Heart left ventricle (tissue), 16 donors: ENCODE data around the gene GALNT5. TPM values are rescaled to one million over a fixed set of nuclear protein-coding genes. Genes with fewer than 3 reads are reported as not detected.

Experiments used
- ATAC-seq, 4 donors: fragments of 200-7000 bp; cut with Tn5 transposase; one replicate each; pipeline ENCODE4 v1.9.1; 2020 to 2022; ENCODE audit warnings: moderate library complexity in 4 of 4, mild to moderate bottlenecking in 3 of 4, moderate number of reproducible peaks in 1 of 4
- DNase-seq, 5 donors: peaks; one replicate each; pipeline ENCODE4 v3.0.0-alpha.2; 2020
- H3K27ac ChIP-seq, 12 donors: fragments of 200-600 bp; sonication (generic) in 4 of 12; one replicate each; pipeline versions ENCODE4 v1.5.0 to v1.8.0; 2016 to 2022; ENCODE audit warnings: mild to moderate bottlenecking in 2 of 12
- H3K27me3 ChIP-seq, 9 donors: fragments of 200-600 bp; sonication (generic) in 2 of 9; one replicate each; pipeline versions ENCODE4 v1.5.1 to v1.8.0; 2016 to 2022; ENCODE audit warnings: mild to moderate bottlenecking in 3 of 9
- H3K36me3 ChIP-seq, 9 donors: fragments of 200-600 bp; sonication (generic) in 2 of 9; one replicate each; pipeline versions ENCODE4 v1.5.0 to v1.8.0; 2018 to 2022; ENCODE audit warnings: mild to moderate bottlenecking in 2 of 9
- H3K4me1 ChIP-seq, 12 donors: fragments of 200-600 bp; sonication (generic) in 4 of 12; one replicate each; pipeline versions ENCODE4 v1.5.0 to v1.8.0; 2016 to 2022; ENCODE audit warnings: mild to moderate bottlenecking in 3 of 12
- H3K4me3 ChIP-seq, 12 donors: fragments of 200-600 bp; sonication (generic) in 4 of 12; one replicate each; pipeline versions ENCODE4 v1.5.0 to v1.8.0; 2017 to 2022; ENCODE audit warnings: mild to moderate bottlenecking in 9 of 12, moderate library complexity in 4 of 12
- H3K9me3 ChIP-seq, 12 donors: fragments of 200-600 bp; sonication (generic) in 4 of 12; one replicate each; pipeline versions ENCODE4 v1.5.0 to v1.8.0; 2016 to 2022; ENCODE audit warnings: mild to moderate bottlenecking in 1 of 12
- CTCF ChIP-seq, 12 donors: fragments of 200-600 bp; sonication (generic) in 4 of 12; IDR thresholded peaks; one replicate each; pipeline versions ENCODE4 v1.5.0 to v1.8.0; 2018 to 2022; ENCODE audit warnings: antibody characterized with exemption in 12 of 12, mild to moderate bottlenecking in 5 of 12
- POLR2A ChIP-seq, 2 donors: fragments of 450-650 bp; IDR thresholded peaks; one replicate each; pipeline ENCODE4 v1.6.1; 2017; ENCODE audit warnings: antibody characterized with exemption in 2 of 2, mild to moderate bottlenecking in 2 of 2, moderate library complexity in 2 of 2
- WGBS, 4 donors: extraction: QIAGEN DNeasy Blood & Tissue Kit in 2 of 4; methylation state at CpG; one replicate each; pipeline versions ENCODE4 v1.1.5 to v1.1.7; 2013 to 2018; 5-methylcytosine and 5-hydroxymethylcytosine counted together
- intact Hi-C, 10 donors: fragments of 100-400 bp; cut with DNase I; formaldehyde crosslinking; loops; one replicate each; pipeline versions ENCODE4 v1.11.1 to v1.14.2; 2022
- polyA plus RNA-seq, 2 donors: library from polyadenylated mRNA; stranded (reverse); fragments of 200-250 nt; gene quantifications; one replicate each; pipeline ENCODE4 v1.2.3, GENCODE V29; 2013
- total RNA-seq, 9 donors: library from RNA; depleted of rRNA in 2 of 9; stranded (reverse); fragments of >200 nt in 2 of 9; fragmentation: NEBNext Ultra II Directional in 3 of 9; extraction: Animal tissue kit (Norgen Biotek cat#: 25700) in 3 of 9; gene quantifications; one replicate each; pipeline versions ENCODE4 v1.1.0 to v1.2.4, GENCODE V29; 2016 to 2023
- donor health status: ischemic (EF 13 %, LVEDD 7.1; RV severe dilation, severe dysfunction).
- donor health status: healthy with polysubstance abuse.
- donor health status: DM: no; HTN: yes; CAD: no.
- donor health status: DM: no; HTN: no; CAD: no.
- donor health status: ischemic (EF 25% LVEDD 6.9; RV normal size, moderate dysfunction).
- donor health status: ischemic (EF 25% LVEDD 5.7; RV mildly dilated, moderate dysfunction).
- donor health status: healthy.
- donor health status: DM: yes; HTN: yes; CAD: no.
- donor health status: ischemic (EF 35%, LVEDD 5.7; RV mildly dilated, moderate dysfunction).
- donor health status: nonischemic (EF 11% LVEDD 7.7; RV severe dilation, severe dysfunction).
- donor health status: DM: yes; HTN: yes; CAD: no.
- donor health status: PGD.
- donor health status: ischemic (EF 29% LVEDD 5.4; RV normal size, mild dysfunction).
- donor health status: nonischemic (EF 23%, LVEDD 6.1; RV moderate dilation, normal function).

GALNT5 gene
- total and polyA plus RNA-seq, 11 donors: 0.04 to 1.0 (median 0.16) TPM; not detected in 1

GRCh38 chr2:157290525-157290924 lies 33.0 kb downstream of the GALNT5 start:
- no peak for ATAC-seq
- TF ChIP-seq CTCF (IDR thresholded peaks at IDR 0.05): no peak
- TF ChIP-seq POLR2A (IDR thresholded peaks at IDR 0.05): no peak
- Histone ChIP-seq H3K4me3 (no peak overlapping the region), H3K36me3 (no peaks in the 10 kb centered on the region), H3K4me1 (no peaks in the 10 kb centered on the region), H3K27me3 (no peaks in the 10 kb centered on the region), H3K27ac (no peak overlapping the region), H3K9me3 (no peaks in the 10 kb centered on the region)
- intact Hi-C loops: no loop called here
- 74 to 90% (median 86%) methylated on average over 2 of the region's 2 CpGs for WGBS, 4 donors
- no peak for DNase-seq

- no peak for ATAC-seq
- TF ChIP-seq CTCF (IDR thresholded peaks at IDR 0.05) (no peak), POLR2A (IDR thresholded peaks at IDR 0.05) (no peak)
- H3K36me3 ChIP-seq: no peaks in the 10 kb centered on the region
- H3K9me3 ChIP-seq: no peaks in the 10 kb centered on the region
- DNase-seq: no peak
- H3K4me1 ChIP-seq: no peaks in the 10 kb centered on the region
- H3K4me3 ChIP-seq: no peak overlapping the region
- no peak overlapping the region for H3K27ac ChIP-seq
- WGBS, 4 donors: 73 to 92% (median 86%) methylated on average over 1 of the region's 1 CpG
- H3K27me3 ChIP-seq: no peaks in the 10 kb centered on the region
- intact Hi-C loops: no loop called here
Observed at GRCh38 chr2:157291018-157291417, 33.5 kb downstream of the GALNT5 start.

- no peaks in the 10 kb centered on the region for H3K9me3 ChIP-seq
- no peaks in the 10 kb centered on the region for H3K27me3 ChIP-seq
- no peaks in the 10 kb centered on the region for H3K4me1 ChIP-seq
- H3K36me3 ChIP-seq: no peaks in the 10 kb centered on the region
- ATAC-seq: no peak
- WGBS, 4 donors: 92 to 94% (median 93%) methylated on average over 5 of the region's 5 CpGs
- intact Hi-C loops: no loop called here
- no peak for TF ChIP-seq CTCF (IDR thresholded peaks at IDR 0.05)
- TF ChIP-seq POLR2A (IDR thresholded peaks at IDR 0.05): no peak
- H3K27ac ChIP-seq: no peak overlapping the region
- no peak for DNase-seq
- H3K4me3 ChIP-seq: no peak overlapping the region
Observed at GRCh38 chr2:157292853-157293252, 35.3 kb downstream of the GALNT5 start.

GRCh38 chr2:157296490-157296889 lies 39.0 kb downstream of the GALNT5 start:
- Histone ChIP-seq H3K36me3 (no peaks in the 10 kb centered on the region), H3K27ac (no peak overlapping the region), H3K4me1 (no peaks in the 10 kb centered on the region), H3K4me3 (no peak overlapping the region), H3K9me3 (no peaks in the 10 kb centered on the region), H3K27me3 (no peaks in the 10 kb centered on the region)
- intact Hi-C loops: no loop called here
- TF ChIP-seq CTCF (IDR thresholded peaks at IDR 0.05) (no peak), POLR2A (IDR thresholded peaks at IDR 0.05) (no peak)
- DNase-seq: no peak
- ATAC-seq: no peak
- 39 to 59% (median 45%) methylated on average over 1 of the region's 1 CpG for WGBS, 4 donors
